ENCODE results near the gene RSPO3.

DNA sequence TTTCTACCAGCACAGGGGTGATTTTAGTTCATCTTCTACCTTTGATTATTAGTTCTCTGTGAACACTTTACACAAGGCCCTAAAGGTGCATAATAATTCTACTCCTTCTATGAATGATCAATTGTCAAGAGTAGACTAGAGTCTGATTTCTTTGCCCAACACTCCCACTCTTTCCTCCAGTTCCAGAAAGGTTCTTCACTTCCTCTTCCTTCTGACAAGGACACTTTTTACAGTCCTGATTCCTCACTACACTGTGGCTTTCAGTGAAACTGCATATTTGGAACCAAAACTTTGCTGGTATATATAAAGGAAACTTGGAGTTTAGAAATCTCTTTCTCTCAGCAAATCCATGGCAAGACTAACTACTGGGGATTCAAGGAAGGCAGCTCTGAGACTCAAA, 10.6 kb upstream of the RSPO3 start:
- TF ChIP-seq, protein P1, sequence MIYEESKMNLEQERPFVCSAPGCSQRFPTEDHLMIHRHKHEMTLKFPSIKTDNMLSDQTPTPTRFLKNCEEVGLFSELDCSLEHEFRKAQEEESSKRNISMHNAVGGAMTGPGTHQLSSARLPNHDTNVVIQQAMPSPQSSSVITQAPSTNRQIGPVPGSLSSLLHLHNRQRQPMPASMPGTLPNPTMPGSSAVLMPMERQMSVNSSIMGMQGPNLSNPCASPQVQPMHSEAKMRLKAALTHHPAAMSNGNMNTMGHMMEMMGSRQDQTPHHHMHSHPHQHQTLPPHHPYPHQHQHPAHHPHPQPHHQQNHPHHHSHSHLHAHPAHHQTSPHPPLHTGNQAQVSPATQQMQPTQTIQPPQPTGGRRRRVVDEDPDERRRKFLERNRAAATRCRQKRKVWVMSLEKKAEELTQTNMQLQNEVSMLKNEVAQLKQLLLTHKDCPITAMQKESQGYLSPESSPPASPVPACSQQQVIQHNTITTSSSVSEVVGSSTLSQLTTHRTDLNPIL (CRISPR knock-in tag; IDR thresholded peaks at IDR 0.05; ENCODE audit: low read depth), result no peak
- no peak for TF ChIP-seq ZNF565 (CRISPR knock-in tag; conservative IDR thresholded peaks at IDR 0.05; ENCODE audit: low read depth)

Measured in SK-N-SH treated with all-trans-retinoic acid at 6 μM for 48 hours (cell line).